ENCODE results near the gene RNF138. TPM values are rescaled to one million over a fixed set of nuclear protein-coding genes. Genes with fewer than 3 reads are reported as not detected.

RNF138 gene
- polyA plus RNA-seq, 2 of the 4 experiments (the other 2 are of a cell fraction), result 17.4 to 18.3 TPM

Small RNAs within 50 kb of the gene (small RNA-seq; reads per million reads assigned to genes)
- 0 to 1.0 (median 0) reads per million in 6 experiments for gene RNA5SP453

Other genes starting within 250 kb of the RNF138 start
- gene TRAPPC8, start 148.7 kb upstream of the RNF138 start, polyA plus RNA-seq (2011; rRNA removed), result 41.8 and 58.8 TPM in 2 replicates
- gene TRAPPC8, start 148.7 kb upstream of the RNF138 start, polyA plus RNA-seq (2017; fragmentation: RNase III; extraction: RNeasy Plus Mini Kit Qiagen cat#74134 plus additional on column Dnase treatment), result 12.0 to 12.4 TPM (median 12.2 TPM) in 3 replicates
- 0.30 and 0.81 TPM in 2 replicates for gene RNF125, start 73.0 kb upstream of the RNF138 start, polyA plus RNA-seq (2011; rRNA removed)
- 0.13 to 0.18 TPM (median 0.14 TPM) in 3 replicates for gene RNF125, start 73.0 kb upstream of the RNF138 start, polyA plus RNA-seq (2017; fragmentation: RNase III; extraction: RNeasy Plus Mini Kit Qiagen cat#74134 plus additional on column Dnase treatment)
- 0.04 and 0.05 TPM in 2 replicates for gene MEP1B, start 98.2 kb downstream of the RNF138 start, polyA plus RNA-seq (2011; rRNA removed)
- gene MEP1B, start 98.2 kb downstream of the RNF138 start, polyA plus RNA-seq (2017; fragmentation: RNase III; extraction: RNeasy Plus Mini Kit Qiagen cat#74134 plus additional on column Dnase treatment), result 0.04 TPM in 1 of 3 replicates, not detected in the others